Neural crest cell (in vitro differentiated cells): ENCODE data around the gene HMX3. TPM values are rescaled to one million over a fixed set of nuclear protein-coding genes. Genes with fewer than 3 reads are reported as not detected.

Experiments
- DNase-seq: peaks from one replicate; pipeline ENCODE4 v3.0.0; 2021; ENCODE audit warnings: low read depth, mixed read lengths, low spot score
- H3K27ac Mint-ChIP-seq: one replicate; pipeline ENCODE4 v1.8.0; 2021; ENCODE audit warnings: mild to moderate bottlenecking, mixed read lengths; ENCODE audit not compliant: unreplicated experiment
- H3K27me3 Mint-ChIP-seq: 2 replicates; pipeline ENCODE4 v1.8.0; 2021; ENCODE audit warnings: low read depth, mild to moderate bottlenecking, mixed read lengths
- H3K36me3 Mint-ChIP-seq: 2 replicates; pipeline ENCODE4 v1.8.0; 2021; ENCODE audit warnings: low read depth, mild to moderate bottlenecking, mixed read lengths
- H3K4me1 Mint-ChIP-seq: 2 replicates; pipeline ENCODE4 v1.8.0; 2021; ENCODE audit warnings: mixed read lengths
- H3K4me3 Mint-ChIP-seq: one replicate; pipeline ENCODE4 v1.8.0; 2021; ENCODE audit warnings: mild to moderate bottlenecking, mixed read lengths
- H3K9me3 Mint-ChIP-seq: 2 replicates; pipeline ENCODE4 v1.8.0; 2021; ENCODE audit warnings: mixed read lengths
- CTCF ChIP-seq: fragments of 200-600 bp; sonication (generic); conservative IDR thresholded peaks from 2 replicates; pipeline ENCODE4 v1.5.0; 2021; ENCODE audit warnings: antibody characterized with exemption, mild to moderate bottlenecking
- total RNA-seq: library from RNA; stranded (reverse); gene quantifications from 2 replicates; pipeline ENCODE4 v1.2.1, GENCODE V29; 2021

HMX3 gene
- total RNA-seq, 1 donor from 2014 or later, result not detected

DNA sequence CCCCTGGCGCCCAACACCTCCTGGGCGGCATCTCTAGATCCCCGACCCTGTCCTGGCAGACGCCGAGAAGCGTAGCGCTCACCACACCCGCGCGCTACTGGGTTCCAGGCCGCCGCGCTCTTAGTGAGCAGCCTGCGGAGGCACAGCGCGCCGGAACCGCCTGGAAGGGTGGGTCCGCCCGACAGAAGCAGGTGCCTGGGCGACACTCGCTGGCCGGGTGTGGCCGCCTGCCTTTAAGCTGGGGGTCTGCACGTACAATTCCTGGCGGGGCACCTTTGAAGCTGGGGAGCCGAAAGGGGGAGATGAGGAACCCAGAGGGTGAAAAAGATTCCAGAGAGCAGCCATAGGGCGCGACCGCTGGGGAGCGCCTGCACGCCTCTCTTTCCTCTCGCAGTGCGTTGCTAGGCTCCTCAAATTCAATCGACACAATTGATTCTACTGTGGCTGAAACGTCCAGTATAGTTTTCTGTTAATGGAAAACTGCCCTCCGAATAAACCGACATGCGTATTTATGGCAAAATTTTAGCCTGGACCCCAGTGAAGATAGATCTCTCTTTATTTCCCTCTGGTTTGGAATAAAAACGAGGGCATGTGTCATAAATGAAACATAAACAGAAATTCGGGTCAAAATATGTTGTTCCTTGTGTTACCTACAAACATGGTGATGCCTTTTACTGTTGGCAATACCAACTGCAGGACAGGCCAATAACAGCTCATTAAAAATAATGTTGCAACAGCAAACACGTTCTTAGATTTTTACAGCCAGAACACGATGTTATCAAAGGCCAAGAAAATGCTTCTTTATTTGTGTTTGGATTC lies 4.6 kb downstream of the HMX3 start:
- peak; percentile 22 for TF ChIP-seq CTCF
- H3K27me3 Mint-ChIP-seq, result peaks cover 97% of the 10 kb centered on the region
- no peak for DNase-seq
- H3K4me1 Mint-ChIP-seq, result peaks cover 27% of the 10 kb centered on the region
- no peaks in the 10 kb centered on the region for H3K9me3 Mint-ChIP-seq
- peak overlapping the region; percentile 45 for H3K4me3 Mint-ChIP-seq
- H3K36me3 Mint-ChIP-seq, result no peaks in the 10 kb centered on the region
- H3K27ac Mint-ChIP-seq, result no peak overlapping the region

DNA sequence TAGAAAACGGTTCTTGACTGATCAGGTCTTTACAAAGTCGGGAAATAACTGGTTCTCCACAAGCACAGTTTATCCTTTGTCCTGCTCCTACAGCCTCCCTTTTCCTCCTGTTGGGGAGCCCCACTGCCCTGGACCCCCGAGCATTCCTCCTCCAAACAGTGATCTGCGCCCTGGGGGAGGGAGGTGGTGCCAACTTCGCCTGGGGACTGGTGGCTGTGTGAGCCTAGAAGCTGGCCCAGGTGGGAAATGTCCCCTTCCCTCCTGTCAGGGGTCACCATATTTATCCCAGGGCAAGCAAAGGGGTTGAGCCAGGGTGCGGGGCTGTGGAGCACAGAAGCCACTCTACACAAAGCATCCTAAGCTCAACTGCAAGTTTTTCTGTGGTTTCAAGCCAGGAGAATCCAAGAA lies 5.2 kb downstream of the HMX3 start:
- peaks cover 27% of the 10 kb centered on the region for H3K4me1 Mint-ChIP-seq
- H3K9me3 Mint-ChIP-seq, result no peaks in the 10 kb centered on the region
- H3K36me3 Mint-ChIP-seq, result no peaks in the 10 kb centered on the region
- no peak overlapping the region for H3K4me3 Mint-ChIP-seq
- TF ChIP-seq CTCF, result no peak
- DNase-seq, result no peak
- peaks cover 97% of the 10 kb centered on the region for H3K27me3 Mint-ChIP-seq
- H3K27ac Mint-ChIP-seq, result no peak overlapping the region

DNA sequence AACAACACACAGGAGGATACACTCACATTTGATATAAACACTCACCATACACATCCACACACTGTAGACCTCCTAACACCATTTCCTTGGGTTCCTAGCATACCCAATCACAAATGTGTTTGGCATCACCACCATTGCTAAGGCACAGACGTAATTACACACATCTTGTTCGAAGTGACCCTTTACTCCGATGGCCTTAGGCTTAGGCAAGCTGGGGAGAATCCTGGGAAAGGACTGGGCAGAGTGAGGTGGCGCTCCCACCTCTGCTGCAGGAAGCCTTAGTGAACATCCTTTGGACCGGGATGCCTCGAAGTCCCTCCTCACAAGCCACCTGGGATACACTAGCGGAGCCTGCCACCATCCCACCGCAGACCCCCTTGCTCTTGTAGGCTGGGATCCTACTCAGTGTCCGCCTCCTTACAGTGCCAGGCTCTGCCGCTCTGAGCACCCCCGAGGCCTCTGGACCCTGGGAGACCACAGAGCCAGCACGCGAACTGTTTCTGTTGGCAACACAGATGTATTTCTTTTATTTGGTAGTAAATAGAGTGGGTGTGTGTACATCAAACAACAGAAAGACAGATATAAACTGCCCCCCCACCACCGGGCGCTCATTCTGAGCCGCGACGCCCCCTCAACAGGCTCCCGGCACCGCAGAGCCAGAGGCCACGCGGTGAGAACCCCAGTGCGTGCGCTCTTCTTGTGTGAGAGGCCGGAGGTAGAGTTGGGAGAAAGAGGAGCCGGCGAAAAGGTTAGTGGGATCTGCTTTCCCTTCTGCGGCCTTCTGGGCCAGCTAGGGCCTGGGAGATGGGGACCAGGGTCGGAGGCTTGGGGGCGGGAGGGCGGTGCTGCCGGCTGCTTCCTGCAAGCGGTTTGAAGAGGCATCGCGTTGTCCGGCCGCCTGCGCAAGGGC lies 6.3 kb downstream of the HMX3 start:
- peaks cover 29% of the 10 kb centered on the region for H3K4me1 Mint-ChIP-seq
- no peak overlapping the region for H3K27ac Mint-ChIP-seq
- H3K27me3 Mint-ChIP-seq, result peaks cover 98% of the 10 kb centered on the region
- DNase-seq, result no peak
- H3K36me3 Mint-ChIP-seq, result no peaks in the 10 kb centered on the region
- no peaks in the 10 kb centered on the region for H3K9me3 Mint-ChIP-seq
- no peak for TF ChIP-seq CTCF
- H3K4me3 Mint-ChIP-seq, result no peak overlapping the region

- TF ChIP-seq CTCF, result no peak
- Mint-ChIP-seq H3K27me3 (peaks cover 100% of the 10 kb centered on the region), H3K36me3 (no peaks in the 10 kb centered on the region), H3K4me3 (peak overlapping the region; percentile 17), H3K4me1 (peaks cover 30% of the 10 kb centered on the region), H3K27ac (no peak overlapping the region), H3K9me3 (no peaks in the 10 kb centered on the region)
- no peak for DNase-seq
These were observed 7.0 kb downstream of the HMX3 start for GRCh38 chr10:123142701-123143161.

DNA sequence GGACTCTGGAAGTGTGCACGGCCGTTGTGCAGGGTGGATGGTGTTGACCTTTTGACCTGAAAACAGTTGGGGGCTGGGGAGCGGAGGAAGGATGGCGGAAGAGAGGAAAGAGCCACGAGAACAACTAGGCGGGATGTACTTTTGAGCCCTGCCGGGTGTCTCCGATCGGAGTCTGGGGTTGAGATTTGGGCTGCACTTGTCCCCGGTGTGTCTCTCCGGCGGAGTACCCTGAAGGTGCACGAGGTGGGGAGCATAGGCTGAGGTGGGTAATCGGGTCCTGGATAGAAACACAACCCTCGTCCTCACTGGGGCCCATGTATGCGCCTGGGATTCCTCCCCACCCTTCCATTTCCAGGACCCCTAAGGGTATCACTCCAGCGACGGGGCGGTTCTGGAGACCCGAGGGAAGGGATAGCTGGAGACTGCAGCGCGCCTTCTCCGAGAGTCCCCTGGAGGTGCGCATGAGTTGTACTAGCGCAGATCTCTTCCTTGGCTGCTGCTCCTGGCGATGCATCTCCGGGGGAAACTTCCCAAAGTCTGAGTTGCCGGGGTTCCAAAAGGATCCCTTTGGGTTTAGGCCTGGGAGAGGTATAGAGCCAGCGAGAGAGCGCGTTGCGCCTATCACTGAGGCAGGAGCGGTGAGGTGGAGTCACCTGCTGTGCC lies 7.5 kb downstream of the HMX3 start:
- H3K9me3 Mint-ChIP-seq, result no peaks in the 10 kb centered on the region
- no peak overlapping the region for H3K27ac Mint-ChIP-seq
- DNase-seq, result no peak
- H3K4me1 Mint-ChIP-seq, result peaks cover 30% of the 10 kb centered on the region
- H3K4me3 Mint-ChIP-seq, result peak overlapping the region; percentile 17
- H3K36me3 Mint-ChIP-seq, result no peaks in the 10 kb centered on the region
- peaks cover 100% of the 10 kb centered on the region for H3K27me3 Mint-ChIP-seq
- no peak for TF ChIP-seq CTCF
